CD14-positive monocyte (primary cell): ENCODE data around the gene TATDN2. TPM values are rescaled to one million over a fixed set of nuclear protein-coding genes. Genes with fewer than 3 reads are reported as not detected.

ENCODE experiments used
- DNase-seq, 3 donors: peaks; one replicate each; pipeline ENCODE4 v3.0.0-alpha.2; 2011 to 2022
- H2AFZ ChIP-seq: 2 replicates; pipeline ENCODE4 v1.6.0; 2012; ENCODE audit warnings: mild to moderate bottlenecking, low read depth, low read length, inconsistent platforms; ENCODE audit not compliant: insufficient read depth, poor library complexity, severe bottlenecking
- H3K27ac ChIP-seq, 2 donors: 1 replicate in 1 of 2; 2 replicates in 1 of 2; pipeline ENCODE4 v1.5.1; 2012 to 2013; ENCODE audit warnings: low read length in 2 of 2, control low read depth in 1 of 2, inconsistent platforms in 1 of 2, low read depth in 1 of 2, mild to moderate bottlenecking in 1 of 2
- H3K27me3 ChIP-seq, 2 donors: one replicate each; pipeline versions ENCODE4 v1.6.0 to v1.6.1; 2011 to 2013; ENCODE audit warnings: low read length in 2 of 2; ENCODE audit not compliant: control insufficient read depth in 2 of 2, insufficient read depth in 2 of 2
- H3K36me3 ChIP-seq, 2 donors: replicated peaks in 1 of 2; 1 replicate in 1 of 2; 2 replicates in 1 of 2; pipeline versions ENCODE4 v1.5.1 to v1.6.1; 2012 to 2013; ENCODE audit warnings: low read length in 2 of 2, control low read depth in 1 of 2, inconsistent platforms in 1 of 2, mild to moderate bottlenecking in 1 of 2; ENCODE audit not compliant: insufficient read depth in 2 of 2, control insufficient read depth in 1 of 2
- H3K4me1 ChIP-seq, 2 donors: 1 replicate in 1 of 2; 2 replicates in 1 of 2; pipeline versions ENCODE4 v1.5.1 to v1.6.1; 2012 to 2013; ENCODE audit warnings: low read length in 2 of 2, control low read depth in 1 of 2, inconsistent platforms in 1 of 2, mild to moderate bottlenecking in 1 of 2, moderate library complexity in 1 of 2; ENCODE audit not compliant: insufficient read depth in 2 of 2, control insufficient read depth in 1 of 2
- H3K4me2 ChIP-seq: replicated peaks from 2 replicates; pipeline ENCODE3; 2012; ENCODE audit warnings: low read length, moderate library complexity, mild to moderate bottlenecking; ENCODE audit not compliant: poor library complexity, severe bottlenecking; ENCODE audit errors: extremely low read depth
- H3K4me3 ChIP-seq, 3 experiments: fragments of 200-600 bp in 1 of 3; sonication (generic) in 1 of 3; replicated peaks in 1 of 3; 1 replicate in 2 of 3; 2 replicates in 1 of 3; pipeline ENCODE4 v1.5.1; 2011 to 2013; ENCODE audit warnings: low read length in 3 of 3, mild to moderate bottlenecking in 3 of 3, control low read depth in 2 of 3, low read depth in 2 of 3, inconsistent platforms in 1 of 3, moderate library complexity in 1 of 3
- H3K79me2 ChIP-seq: 2 replicates; pipeline ENCODE4 v1.6.0; 2012; ENCODE audit warnings: mild to moderate bottlenecking, control low read depth, inconsistent platforms, low read length, moderate library complexity; ENCODE audit not compliant: insufficient read depth
- H3K9ac ChIP-seq: 2 replicates; pipeline ENCODE4 v1.6.0; 2017; ENCODE audit warnings: low read length, mild to moderate bottlenecking; ENCODE audit not compliant: insufficient read depth, poor library complexity, severe bottlenecking
- H3K9me3 ChIP-seq, 2 donors: replicated peaks in 1 of 2; 1 replicate in 1 of 2; 2 replicates in 1 of 2; pipeline versions ENCODE4 v1.5.1 to v1.6.1; 2012 to 2013; ENCODE audit warnings: low read length in 2 of 2, control low read depth in 1 of 2; ENCODE audit not compliant: control insufficient read depth in 1 of 2, insufficient read depth in 1 of 2
- H4K20me1 ChIP-seq: 2 replicates; pipeline ENCODE4 v1.6.0; 2012; ENCODE audit warnings: mild to moderate bottlenecking, low read length, control low read depth, moderate library complexity; ENCODE audit not compliant: insufficient read depth
- H3K27ac Mint-ChIP-seq, 7 donors: one replicate each; pipeline ENCODE4 v1.8.0; 2020; ENCODE audit warnings: mild to moderate bottlenecking in 7 of 7, mixed read lengths in 7 of 7, moderate library complexity in 6 of 7, inconsistent platforms in 2 of 7
- H3K27me3 Mint-ChIP-seq, 3 donors: one replicate each; pipeline ENCODE4 v1.8.0; 2021 to 2022; ENCODE audit warnings: low read depth in 3 of 3, mild to moderate bottlenecking in 3 of 3, mixed read lengths in 3 of 3, moderate library complexity in 3 of 3, inconsistent platforms in 1 of 3
- H3K36me3 Mint-ChIP-seq, 2 donors: one replicate each; pipeline ENCODE4 v1.8.0; 2020; ENCODE audit warnings: mixed read lengths in 2 of 2, inconsistent platforms in 1 of 2, mild to moderate bottlenecking in 1 of 2
- H3K4me1 Mint-ChIP-seq: one replicate; pipeline ENCODE4 v1.8.0; 2020; ENCODE audit warnings: mild to moderate bottlenecking, mixed read lengths
- H3K4me3 Mint-ChIP-seq, 2 donors: one replicate each; pipeline ENCODE4 v1.8.0; 2020; ENCODE audit warnings: mild to moderate bottlenecking in 2 of 2, mixed read lengths in 2 of 2, moderate library complexity in 1 of 2
- H3K9me3 Mint-ChIP-seq, 7 donors: one replicate each; pipeline ENCODE4 v1.8.0; 2020 to 2022; ENCODE audit warnings: mixed read lengths in 7 of 7, mild to moderate bottlenecking in 6 of 7, moderate library complexity in 6 of 7, inconsistent platforms in 2 of 7
- CTCF ChIP-seq: fragments of 200-600 bp; IDR thresholded peaks from one replicate; pipeline ENCODE4 v1.8.0; 2022; ENCODE audit warnings: antibody characterized with exemption, mild to moderate bottlenecking
- WGBS: methylation state at CpG from one replicate; pipeline ENCODE4 v1.1.5; 2013; ENCODE audit warnings: missing lambda C conversion rate; ENCODE audit not compliant: insufficient coverage; 5-methylcytosine and 5-hydroxymethylcytosine counted together
- intact Hi-C, 2 donors: fragments of 100-400 bp; cut with micrococcal nuclease; formaldehyde crosslinking; loops; one replicate each; pipeline versions ENCODE4 v1.15.0 to v1.15.1; 2023
- polyA plus RNA-seq, 3 donors: library from polyadenylated mRNA; depleted of rRNA in 1 of 3; unstranded in 2 of 3; stranded (reverse) in 1 of 3; fragments of 300-500 nt in 2 of 3; fragments of >200 nt in 1 of 3; fragmentation: Illumina TruSeq in 2 of 3; gene quantifications; 1 replicate in 2 of 3; 2 replicates in 1 of 3; pipeline ENCODE4 v1.2.3, GENCODE V29; 2012 to 2021

Gene TATDN2
- polyA plus RNA-seq, 3 donors, result 6.0 to 27.1 (median 6.0) TPM

GRCh38 chr3:10247679-10248183 lies 528 bp upstream of the TATDN2 start:
- peak overlapping the region; percentile 89 for H3K9ac ChIP-seq
- H3K79me2 ChIP-seq, result peaks cover 45% of the 10 kb centered on the region
- DNase-seq, result no peak
- peaks cover 17 to 23% of the 10 kb centered on the region in 2 donors for H3K9me3 ChIP-seq
- H3K27me3 ChIP-seq, result no peaks in the 10 kb centered on the region
- H4K20me1 ChIP-seq, result peaks cover 31% of the 10 kb centered on the region
- peaks cover 15 to 44% (median 31%) of the 10 kb centered on the region in 7 donors for H3K9me3 Mint-ChIP-seq
- H3K27me3 Mint-ChIP-seq, result peaks cover 0 to 3% (median 0%) of the 10 kb centered on the region in 3 donors
- WGBS, result 21% methylated on average over 4 of the region's 14 CpGs
- no peak for TF ChIP-seq CTCF
- H2AFZ ChIP-seq, result peak overlapping the region; percentile 73
- peaks cover 27% of the 10 kb centered on the region in 2 donors for H3K36me3 Mint-ChIP-seq
- H3K4me2 ChIP-seq, result peak overlapping the region; percentile 95
- peak overlapping the region; percentile 83 to 96 (median 92) for H3K27ac Mint-ChIP-seq
- peaks cover 6 to 19% of the 10 kb centered on the region in 2 donors for H3K36me3 ChIP-seq
- intact Hi-C loops, result loop anchor here in 1 of 2 donors (5.0 to 10.0 kb wide), 2 partner anchors 85 to 223 kb away; partner anchors contain the start of genes FANCD2 and IRAK2
- peak overlapping the region in 2 of 3 experiments; percentile 10 to 90 for H3K4me3 ChIP-seq
- H3K4me3 Mint-ChIP-seq, result peak overlapping the region; percentile 68 to 78
- peaks cover 30% of the 10 kb centered on the region for H3K4me1 Mint-ChIP-seq
- H3K27ac ChIP-seq, result peak overlapping the region; percentile 3 to 89
- peaks cover 28 to 35% of the 10 kb centered on the region in 2 donors for H3K4me1 ChIP-seq

GRCh38 chr3:10248984-10249748 lies 907 bp downstream of the TATDN2 start:
- intact Hi-C loops, result loop anchor here in 1 of 2 donors (5.0 to 10.0 kb wide), 2 partner anchors 87 to 224 kb away; partner anchors contain the start of genes FANCD2 and IRAK2

More at GRCh38 chr3:10248984-10249748, 907 bp downstream of the TATDN2 start:
- H3K4me3 Mint-ChIP-seq, result peak overlapping the region; percentile 95 to 97
- H3K79me2 ChIP-seq, result peaks cover 59% of the 10 kb centered on the region
- peak overlapping the region; percentile 84 to 95 (median 92) for H3K27ac Mint-ChIP-seq
- peak overlapping the region; percentile 95 for H3K4me2 ChIP-seq
- H3K36me3 Mint-ChIP-seq, result peaks cover 32 to 42% of the 10 kb centered on the region in 2 donors
- no peaks in the 10 kb centered on the region for H3K27me3 ChIP-seq
- peaks cover 11 to 39% (median 30%) of the 10 kb centered on the region in 7 donors for H3K9me3 Mint-ChIP-seq
- peaks cover 37% of the 10 kb centered on the region for H4K20me1 ChIP-seq
- H3K9me3 ChIP-seq, result peaks cover 17 to 23% of the 10 kb centered on the region in 2 donors
- H3K4me1 Mint-ChIP-seq, result peaks cover 34% of the 10 kb centered on the region
- DNase-seq, result peak; percentile 33 to 69 (median 51)
- TF ChIP-seq CTCF, result no peak
- H3K4me1 ChIP-seq, result peaks cover 28 to 37% of the 10 kb centered on the region in 2 donors
- H3K4me3 ChIP-seq, result peak overlapping the region; percentile 64 to 90 (median 80)
- no peaks in the 10 kb centered on the region for H3K27me3 Mint-ChIP-seq
- peak overlapping the region; percentile 48 to 89 for H3K27ac ChIP-seq
- peak overlapping the region; percentile 73 for H2AFZ ChIP-seq
- H3K36me3 ChIP-seq, result peaks cover 18 to 33% of the 10 kb centered on the region in 2 donors
- WGBS, result under 1% methylated on average over 30 of the region's 32 CpGs
- H3K9ac ChIP-seq, result peak overlapping the region; percentile 89
